GM21528 (cell line): ENCODE data around the gene RSU1.
A peak's percentile ranks its signal among the peaks of the same experiment; 100 is the strongest.

Experiments
- ATAC-seq: cut with Tn5 transposase; IDR thresholded peaks from one replicate; pipeline ENCODE4 v1.9.1; 2021; ENCODE audit warnings: mild to moderate bottlenecking, moderate library complexity; ENCODE audit not compliant: unreplicated experiment, low FRiP score

The RSU1 gene

GRCh38 chr10:16612981-16613355, 204.3 kb downstream of the RSU1 start:
- no peak for ATAC-seq

DNA sequence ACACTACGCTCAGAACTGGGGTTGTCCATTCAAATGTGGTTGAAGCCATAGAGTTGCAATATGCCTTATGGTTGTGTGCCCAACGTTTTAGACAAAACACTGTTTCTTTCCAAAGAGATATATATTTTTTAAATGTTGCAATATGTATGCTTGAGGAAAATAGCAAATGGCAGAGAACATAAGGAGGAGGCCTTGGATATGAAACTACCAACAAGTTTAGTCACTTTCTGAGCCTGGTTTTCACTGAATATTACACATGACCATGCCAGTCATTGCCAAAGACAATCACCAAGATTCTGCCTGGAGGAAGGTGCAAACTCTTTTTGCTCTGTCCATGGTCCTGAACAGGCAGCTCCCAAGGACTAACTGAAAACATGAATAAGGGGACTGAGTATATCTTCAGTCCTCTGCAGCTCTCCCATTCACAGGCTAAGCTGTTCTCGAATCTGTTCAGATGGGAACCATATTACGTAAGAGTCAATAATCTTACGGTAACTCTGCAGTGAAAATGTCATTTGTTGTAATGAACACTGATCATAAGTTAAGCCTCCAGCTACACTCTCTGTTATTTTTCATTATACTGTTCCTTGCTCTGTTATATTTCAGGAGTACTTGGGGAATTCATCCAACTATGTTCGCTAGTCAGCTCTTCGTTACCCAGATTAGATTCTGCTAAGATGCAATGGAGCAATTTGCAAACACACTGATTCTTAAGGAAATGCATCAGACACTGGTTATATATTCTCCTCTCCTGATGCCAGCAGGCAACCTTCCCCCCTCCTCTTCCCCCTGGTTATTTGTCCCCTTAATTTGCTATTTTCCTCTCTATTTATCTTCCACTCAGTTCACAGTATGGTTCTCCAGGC, 204.9 kb downstream of the RSU1 start:
- no peak for ATAC-seq

DNA sequence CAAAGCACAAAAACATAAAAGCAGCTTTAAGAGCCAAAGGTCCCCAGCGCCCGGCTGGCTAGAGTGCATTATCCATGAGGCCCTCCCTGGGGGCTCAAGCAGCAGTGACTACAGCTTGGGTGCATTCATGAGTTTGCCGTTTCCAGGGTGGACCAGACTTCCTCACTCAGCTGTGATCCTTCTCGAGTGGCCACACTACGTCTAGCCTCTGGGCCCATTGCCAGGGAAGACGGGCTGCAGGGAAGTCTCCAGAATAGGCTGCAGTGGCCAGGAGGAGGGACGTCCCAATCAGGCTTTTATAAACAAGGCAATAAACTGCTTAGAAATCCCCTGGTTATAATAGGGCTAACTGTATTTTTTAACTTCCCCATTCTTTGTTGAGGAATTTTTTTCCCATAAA, 206.2 kb downstream of the RSU1 start:
- ATAC-seq: no peak

DNA sequence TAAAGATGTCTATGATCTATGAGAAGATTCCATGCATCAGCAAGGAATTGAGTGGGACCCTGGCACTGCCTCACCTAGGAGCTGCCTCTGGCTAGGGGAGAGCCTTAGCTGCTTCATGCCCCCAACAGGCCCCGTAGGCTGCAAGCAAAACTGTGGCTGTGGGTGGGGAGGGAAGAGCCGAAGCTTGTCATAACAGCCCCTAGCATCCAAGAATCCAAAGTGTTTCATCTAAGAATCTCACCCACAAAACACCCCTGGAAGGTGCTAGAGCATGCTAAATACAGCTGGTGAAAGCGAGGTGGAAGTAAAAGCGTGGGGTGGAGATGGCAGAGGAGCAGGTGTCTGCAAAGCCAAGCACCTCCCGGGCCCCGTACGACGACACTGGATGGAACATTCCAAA, 208.0 kb downstream of the RSU1 start:
- ATAC-seq: no peak

- ATAC-seq: no peak
These were observed 210.3 kb downstream of the RSU1 start for GRCh38 chr10:16606923-16607322.

GRCh38 chr10:16606421-16606820, 210.8 kb downstream of the RSU1 start:
- no peak for ATAC-seq

GRCh38 chr10:16603308-16603707, 213.9 kb downstream of the RSU1 start:
- no peak for ATAC-seq

GRCh38 chr10:16602104-16602775, 215.0 kb downstream of the RSU1 start:
- ATAC-seq: no peak

GRCh38 chr10:16599662-16600061, 217.6 kb downstream of the RSU1 start:
- no peak for ATAC-seq

- ATAC-seq: no peak
These were observed 219.6 kb downstream of the RSU1 start for GRCh38 chr10:16597656-16598055.

DNA sequence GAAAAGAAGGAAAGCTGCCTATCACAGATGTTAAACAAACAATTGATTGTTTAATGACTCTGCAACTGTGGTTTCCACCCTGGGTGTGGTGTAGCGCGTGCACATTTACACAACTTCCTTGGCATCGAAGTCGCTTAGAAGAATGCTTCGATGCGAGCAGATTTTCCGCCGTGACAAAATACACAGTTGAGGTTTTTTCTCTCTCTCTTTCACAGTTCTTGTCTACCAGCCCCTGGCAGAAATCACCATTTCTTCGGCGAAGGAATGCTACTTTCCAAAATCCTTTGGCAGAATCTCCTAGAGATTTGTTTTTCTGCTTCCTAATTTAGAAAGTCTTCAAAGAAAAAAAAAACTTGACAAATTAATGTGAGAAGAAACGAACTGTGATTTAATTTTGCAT, 224.8 kb downstream of the RSU1 start:
- ATAC-seq: no peak

GRCh38 chr10:16586358-16587138, 230.7 kb downstream of the RSU1 start:
- ATAC-seq: peak; percentile 92

GRCh38 chr10:16585103-16585502, 232.1 kb downstream of the RSU1 start:
- ATAC-seq: no peak

DNA sequence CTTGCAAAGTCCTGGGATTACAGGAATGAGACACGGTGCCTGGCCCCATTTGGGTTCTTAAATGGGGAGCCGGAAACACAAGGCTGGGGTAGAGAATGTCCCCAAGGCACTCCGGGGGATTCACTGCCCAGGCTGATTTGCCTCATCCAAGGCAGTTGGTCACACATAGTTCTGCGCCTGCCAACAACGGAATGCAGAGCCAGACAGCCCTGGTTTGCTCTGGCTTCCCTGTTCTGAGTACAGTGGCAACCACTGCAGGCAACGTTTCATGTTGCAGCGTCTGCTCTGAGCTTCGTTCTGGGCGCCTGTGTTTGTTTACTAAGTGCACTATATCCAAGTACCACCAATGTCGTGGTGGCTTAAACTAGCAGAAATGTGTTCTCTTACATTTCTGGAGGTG, 233.8 kb downstream of the RSU1 start:
- ATAC-seq: no peak

- no peak for ATAC-seq
These were observed 236.0 kb downstream of the RSU1 start for GRCh38 chr10:16581202-16581601.

GRCh38 chr10:16570731-16571130, 246.5 kb downstream of the RSU1 start:
- ATAC-seq: peak; percentile 91

DNA sequence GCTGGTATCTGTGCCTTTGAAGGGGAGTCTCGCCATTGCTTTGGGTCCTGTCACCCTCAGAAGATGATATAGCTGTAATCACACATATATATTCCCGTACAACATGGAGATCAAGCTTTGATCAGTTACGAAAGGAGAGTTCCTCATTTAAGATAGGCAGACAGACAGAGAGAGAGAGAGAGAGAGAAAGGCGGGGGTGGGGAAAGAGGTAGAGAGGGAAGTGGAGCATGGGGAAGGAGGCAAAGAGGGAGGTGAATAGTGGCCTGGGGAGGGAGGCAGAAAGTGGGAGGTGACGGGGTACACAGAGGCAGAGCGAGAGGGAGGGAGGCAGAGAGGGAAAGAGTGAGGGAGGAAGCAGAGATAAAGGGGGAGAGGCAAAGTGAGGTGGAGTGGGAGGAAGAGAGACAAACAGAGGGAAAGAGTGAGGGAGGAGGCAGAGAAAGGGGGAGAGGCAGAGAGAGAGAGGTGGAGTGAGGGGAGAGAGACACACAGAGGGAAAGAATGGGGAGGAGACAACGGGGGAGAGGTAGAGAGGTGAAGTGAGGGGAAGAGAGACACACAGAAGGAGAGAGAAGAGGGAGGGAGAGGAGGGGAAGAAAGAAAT, 250.9 kb downstream of the RSU1 start:
- ATAC-seq: no peak

DNA sequence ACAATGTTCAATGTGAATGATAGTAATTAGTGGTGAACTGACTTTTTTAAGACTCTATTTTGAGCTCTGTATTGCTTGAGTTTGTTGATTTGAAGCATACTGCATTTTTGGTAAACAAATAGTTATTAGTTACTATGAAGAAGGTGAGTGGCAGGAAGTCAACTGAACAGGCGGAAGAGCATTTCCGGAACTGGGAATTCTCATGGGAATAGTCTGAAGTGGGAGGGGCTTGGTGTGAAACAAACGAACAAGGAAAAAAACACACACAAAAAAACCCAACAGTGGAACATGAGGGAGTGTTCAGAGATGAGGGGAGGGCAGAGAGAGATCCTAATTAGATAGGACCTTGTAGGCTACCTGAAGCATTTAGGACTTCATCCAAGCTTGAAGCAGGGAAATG, 251.6 kb downstream of the RSU1 start:
- no peak for ATAC-seq

DNA sequence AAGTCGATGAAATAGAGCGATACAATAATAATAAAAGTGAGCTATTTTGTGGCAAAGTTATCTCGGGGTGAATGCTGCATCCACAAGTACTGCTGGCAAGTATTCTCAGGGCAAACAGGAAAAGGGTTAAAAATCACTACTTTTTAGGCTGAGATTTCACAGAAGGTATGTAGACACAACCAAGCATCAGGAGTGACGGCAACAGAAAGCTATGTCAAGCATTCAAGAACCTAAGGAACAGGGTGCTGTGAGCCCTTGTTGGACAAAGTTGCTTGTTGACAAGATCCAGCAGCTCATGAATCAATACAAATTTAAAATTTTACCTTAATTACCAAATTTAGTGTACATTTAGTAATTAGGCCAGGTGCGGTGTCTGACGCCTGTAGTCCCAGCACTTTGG, 254.3 kb downstream of the RSU1 start:
- ATAC-seq: no peak

- no peak for ATAC-seq
These were observed 257.9 kb downstream of the RSU1 start for GRCh38 chr10:16559236-16559773.

DNA sequence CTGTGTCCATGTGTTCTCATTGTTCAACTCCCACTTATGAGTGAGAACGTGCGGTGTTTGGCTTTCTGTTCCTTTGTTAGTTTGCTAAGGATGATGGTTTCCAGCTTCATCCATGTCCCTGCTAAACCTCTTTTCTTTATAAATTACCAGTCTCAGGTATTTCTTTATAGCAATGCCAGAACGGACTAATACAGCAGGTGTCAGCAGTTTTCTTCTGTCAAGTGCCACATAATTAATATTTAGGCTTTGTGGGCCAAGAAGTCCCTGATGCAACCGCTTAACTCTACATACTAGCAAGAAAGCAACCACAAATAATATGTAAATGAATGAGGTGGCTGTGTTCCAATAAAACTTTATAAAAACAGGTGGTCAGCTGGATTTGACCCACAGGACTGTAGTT, 269.3 kb downstream of the RSU1 start:
- no peak for ATAC-seq
